GM19324 (cell line): ENCODE measurements around the gene PYGO2.

Source experiments
- ATAC-seq: cut with Tn5 transposase; IDR thresholded peaks from one replicate; pipeline ENCODE4 v1.9.1; 2021; ENCODE audit warnings: mild to moderate bottlenecking, moderate library complexity; ENCODE audit not compliant: unreplicated experiment, low FRiP score

Gene PYGO2

DNA sequence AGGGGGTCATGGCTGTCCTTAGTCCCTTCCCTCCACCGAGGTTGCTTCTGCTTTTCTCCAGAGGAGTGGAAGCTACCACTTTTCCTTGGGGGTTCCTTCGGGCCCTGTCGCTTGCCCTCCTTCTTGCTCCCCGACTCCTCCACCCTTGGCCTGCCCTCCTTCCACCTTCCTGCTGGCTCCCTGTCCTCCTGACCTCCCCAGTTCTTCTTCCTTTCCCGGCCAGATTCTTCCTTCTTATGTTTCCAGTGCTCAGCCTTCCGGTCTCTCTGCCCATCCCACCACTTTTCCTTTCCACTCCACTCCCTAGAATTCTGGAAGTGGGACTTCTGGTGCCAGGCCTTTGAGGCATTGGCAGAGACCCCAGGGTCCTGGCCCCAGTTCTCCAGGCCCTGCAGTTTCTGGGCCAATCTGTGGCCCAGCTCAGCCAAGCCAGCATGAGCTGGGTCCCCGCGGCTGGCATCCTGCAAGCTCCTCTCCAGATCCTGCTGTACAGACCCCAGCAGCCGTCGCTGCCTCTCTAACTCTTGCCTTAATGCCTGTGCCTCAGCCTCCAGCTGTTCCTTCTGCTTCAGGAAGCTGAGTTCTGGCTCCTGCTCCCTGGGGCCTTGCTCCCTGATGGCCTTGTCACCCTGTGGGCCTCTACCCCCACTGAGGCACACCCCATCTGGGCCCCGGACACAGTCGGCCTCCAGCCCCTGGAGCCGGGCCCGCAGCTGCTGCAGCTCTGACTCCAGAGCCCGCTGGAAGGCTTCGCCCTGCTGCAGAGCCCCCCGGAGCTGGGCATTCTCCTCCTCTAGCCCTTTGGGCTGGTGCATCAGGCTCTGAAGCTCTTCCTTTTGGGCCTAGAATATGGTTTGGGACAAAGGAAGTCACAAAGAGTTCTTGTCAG lies 15.4 kb downstream of the PYGO2 start:
- no peak for ATAC-seq

DNA sequence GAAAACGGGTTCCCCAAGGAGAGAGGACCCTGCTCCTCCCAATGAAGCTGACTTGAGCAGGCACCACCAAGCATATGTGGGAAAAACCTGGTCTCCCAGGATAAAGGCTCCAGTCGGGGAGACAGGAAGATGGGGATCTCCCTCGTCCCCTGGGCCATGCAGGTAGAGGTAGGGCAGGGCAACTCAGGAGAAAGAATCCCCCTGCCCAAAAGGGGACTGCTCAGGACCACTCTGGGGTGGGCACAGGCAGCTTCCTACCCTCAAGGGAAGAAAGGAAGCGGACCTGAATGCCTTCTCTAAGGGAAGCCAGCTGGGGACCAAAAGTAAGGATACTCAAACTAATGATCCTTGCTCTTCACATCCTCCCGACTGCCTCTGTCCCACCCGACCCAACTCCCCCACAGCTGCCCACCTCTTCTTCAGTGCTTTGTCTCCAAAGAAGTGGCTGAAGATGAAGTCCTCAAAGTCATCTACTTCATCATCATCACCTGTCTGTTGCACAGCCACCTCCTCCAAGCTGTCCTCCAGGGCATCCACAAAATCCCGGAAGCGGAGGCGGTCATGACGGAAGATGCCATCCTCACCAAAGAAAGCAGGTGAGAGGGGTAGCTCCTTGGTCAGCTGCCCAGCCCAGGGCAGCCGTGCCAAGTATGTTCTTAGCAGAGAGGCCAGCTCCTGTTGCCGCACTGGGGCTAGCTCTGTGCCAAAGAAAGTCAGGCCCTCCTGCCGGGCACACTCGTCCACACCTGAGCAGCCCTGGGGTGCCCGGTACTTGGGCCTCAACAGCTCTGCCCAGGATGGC lies 16.2 kb downstream of the PYGO2 start:
- no peak for ATAC-seq

- ATAC-seq: no peak
Measured at GRCh38 chr1:154944401-154945159, 17.0 kb downstream of the PYGO2 start.

DNA sequence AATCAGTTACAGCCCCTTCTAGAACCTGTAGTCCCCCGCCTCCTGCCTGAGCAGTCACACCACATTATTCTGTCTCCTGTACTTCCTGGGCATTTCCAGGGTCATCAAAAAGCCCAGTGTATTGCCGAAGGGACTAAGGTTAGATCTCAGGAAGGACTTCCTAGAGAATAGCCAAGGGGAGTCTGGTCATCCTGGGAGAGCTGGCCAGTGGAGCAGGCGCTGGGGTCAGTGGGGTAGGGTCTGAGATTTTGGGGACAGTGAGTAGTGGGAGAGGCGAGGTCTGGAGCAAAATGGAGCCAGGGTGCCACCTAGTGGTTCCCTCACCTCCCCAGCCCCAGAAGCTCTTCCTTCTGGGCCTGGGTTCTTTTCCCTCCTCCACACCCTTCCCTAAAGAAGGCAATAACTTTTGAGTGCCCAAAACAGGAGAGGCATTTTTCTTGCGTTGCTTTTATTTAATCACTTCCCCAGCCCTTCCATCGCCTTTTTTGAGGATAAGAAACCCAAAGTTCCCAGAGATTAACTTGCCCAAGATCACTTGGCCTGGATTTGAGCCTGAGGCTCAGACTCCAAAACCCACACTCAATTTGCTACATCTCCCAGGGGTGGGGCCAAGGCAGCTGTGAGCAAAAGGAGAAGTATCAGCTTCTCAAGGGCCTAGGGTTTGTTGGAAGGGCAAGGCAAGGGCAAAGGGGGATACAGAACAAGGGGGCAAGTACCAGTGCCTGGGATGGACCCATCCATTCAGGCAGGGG lies 17.8 kb downstream of the PYGO2 start:
- ATAC-seq: no peak

- ATAC-seq: no peak
Measured at GRCh38 chr1:154941333-154942013, 20.1 kb downstream of the PYGO2 start.

GRCh38 chr1:154940651-154941194 lies 20.9 kb downstream of the PYGO2 start:
- no peak for ATAC-seq

DNA sequence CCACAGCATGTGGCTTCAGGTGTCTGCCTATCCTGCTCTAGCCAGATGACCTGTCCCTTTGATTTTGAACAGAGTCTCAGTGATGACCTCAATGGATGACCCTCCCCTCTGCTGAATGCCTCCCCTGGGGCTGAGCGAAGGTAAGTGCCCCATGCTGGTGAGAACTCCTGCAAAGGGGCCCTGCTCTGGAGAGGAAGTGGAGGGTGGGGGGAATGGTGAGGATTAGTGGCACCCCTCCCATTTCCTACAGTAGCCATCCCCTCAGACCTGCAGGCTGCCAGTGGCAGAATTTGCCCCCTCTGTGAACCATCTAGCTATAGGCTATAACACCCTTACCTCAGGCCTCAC lies 21.4 kb downstream of the PYGO2 start:
- ATAC-seq: no peak

DNA sequence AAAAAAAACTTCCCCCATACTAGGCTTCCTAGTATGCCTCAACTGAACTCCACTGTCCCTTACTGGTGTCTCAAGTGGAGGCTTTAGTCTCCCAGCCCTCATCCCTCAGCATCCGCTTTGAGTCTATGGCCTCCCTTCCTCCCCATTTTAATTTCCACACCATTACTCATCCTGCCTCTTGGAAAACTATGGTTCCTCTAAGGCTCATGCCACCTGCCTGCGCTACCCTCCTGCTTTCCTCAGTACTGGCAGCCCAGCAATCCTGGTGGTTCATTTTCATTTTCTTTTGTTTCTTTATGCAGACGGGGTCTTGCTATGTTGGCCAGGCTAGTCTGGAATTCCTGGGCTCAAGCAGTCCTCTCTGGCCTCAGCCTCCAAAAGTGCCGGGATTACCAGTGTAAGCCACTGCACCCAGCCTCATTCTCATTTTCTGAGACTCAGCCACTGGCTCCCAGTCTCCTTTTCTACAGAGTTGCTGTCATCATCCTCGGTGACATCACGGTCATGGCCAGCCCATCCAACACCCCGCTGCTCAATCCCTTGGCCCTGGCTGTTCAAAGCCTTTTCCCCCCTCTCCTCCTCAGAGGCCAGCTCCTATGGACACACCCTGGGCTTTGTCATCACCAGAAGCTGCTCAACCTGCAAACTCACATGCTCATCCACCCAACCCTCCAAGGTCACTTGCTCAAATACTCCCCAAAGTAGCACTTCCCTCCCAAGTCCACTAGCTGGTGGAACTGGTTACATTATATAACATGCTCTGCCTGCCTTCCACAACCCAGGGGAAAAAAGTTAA lies 22.8 kb downstream of the PYGO2 start:
- no peak for ATAC-seq

DNA sequence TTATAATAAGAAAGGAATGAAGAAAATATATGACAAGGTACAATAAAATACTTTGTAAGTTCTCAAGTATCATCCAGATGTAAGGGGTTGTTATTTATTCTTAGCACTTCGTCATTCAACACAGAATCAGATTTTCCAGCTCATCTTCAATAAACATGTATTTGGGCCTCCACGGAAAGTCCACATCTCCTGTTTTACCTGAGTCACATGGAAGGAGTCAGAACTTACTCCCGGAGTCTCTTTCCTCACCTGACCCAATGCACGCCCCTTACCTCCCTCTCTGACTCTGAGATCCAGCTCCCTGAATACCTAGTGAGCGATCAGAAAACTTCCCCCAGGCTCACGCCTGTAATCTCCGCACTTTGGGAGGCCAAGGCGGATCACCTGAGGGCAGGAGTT lies 23.6 kb downstream of the PYGO2 start:
- no peak for ATAC-seq

DNA sequence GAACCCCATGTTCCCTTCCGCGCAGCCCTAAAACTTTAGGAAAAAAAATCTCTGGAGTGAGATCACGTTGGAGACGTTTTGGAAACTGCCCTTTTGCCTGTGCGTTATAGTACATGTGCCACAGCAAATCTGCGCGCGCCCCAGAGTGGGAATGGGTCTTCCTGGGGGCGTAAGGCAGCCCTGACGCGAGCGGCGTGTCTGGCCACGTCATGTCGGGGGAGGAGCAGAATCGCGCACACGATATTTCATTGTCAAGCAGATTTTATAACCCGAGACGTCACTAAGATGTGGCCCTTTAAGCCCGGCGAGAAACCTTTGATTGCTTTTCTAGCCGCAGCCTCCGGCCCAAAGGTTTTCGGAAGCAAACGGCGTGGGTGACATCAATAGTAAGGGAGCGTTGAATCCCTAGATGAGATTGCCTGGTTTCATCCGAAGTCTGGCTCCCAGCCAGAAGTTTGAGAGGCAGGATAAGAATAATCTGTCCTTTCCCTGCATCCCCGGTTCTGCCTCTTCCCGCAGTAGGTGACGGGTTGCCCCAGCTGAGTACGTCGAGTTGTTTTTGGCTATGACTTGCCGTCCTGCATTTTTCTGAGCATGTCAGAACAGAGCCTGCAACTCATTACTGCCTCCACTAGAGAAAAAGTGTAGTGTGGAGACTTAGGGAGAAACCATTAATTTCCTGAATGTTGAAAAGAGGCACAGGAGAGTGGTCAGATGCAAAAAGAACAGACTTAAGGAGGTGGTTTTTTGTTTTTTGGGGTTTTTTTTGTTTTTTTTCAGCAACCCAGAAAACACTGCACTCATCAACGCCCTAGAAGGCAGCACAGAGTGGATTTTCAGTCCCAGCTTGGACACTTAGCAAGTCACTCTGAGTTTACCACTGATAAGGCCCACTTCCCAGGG lies 24.2 kb downstream of the PYGO2 start:
- ATAC-seq: peak; percentile 69

- ATAC-seq: peak; percentile 80
Measured at GRCh38 chr1:154936555-154937084, 25.0 kb downstream of the PYGO2 start, which contains the start of gene PMVK. PMVK (minus strand) TSS chr1:154936719; CDS start chr1:154936685, 34 bp downstream.

- no peak for ATAC-seq
Measured at GRCh38 chr1:154935749-154936554, 25.6 kb downstream of the PYGO2 start.

GRCh38 chr1:154934358-154934948 lies 27.1 kb downstream of the PYGO2 start:
- no peak for ATAC-seq

- ATAC-seq: no peak
Measured at GRCh38 chr1:154931940-154932487, 29.6 kb downstream of the PYGO2 start.

- no peak for ATAC-seq
Measured at GRCh38 chr1:154926201-154926600, 35.4 kb downstream of the PYGO2 start.
